A673 (cell line): ENCODE measurements around the gene SERINC3. TPM values are rescaled to one million over a fixed set of nuclear protein-coding genes. Genes with fewer than 3 reads are reported as not detected.

Source experiments
- BruUV-seq: library from RNA; stranded (reverse); fragments of 400-500 nt; replicated peaks from 2 replicates; lab custom pipeline; 2021; lab: Mats Ljungman, UMichigan
- CTCF ChIA-PET: fragments of 300-600 bp; sonication (Branson Sonifier 250); formaldehyde crosslinking; loops from one replicate; lab custom pipeline; 2022; ENCODE audit warnings: antibody characterized with exemption; lab: Charles Lee
- POLR2A ChIA-PET: fragments of 300-600 bp; sonication (Branson Sonifier 250); formaldehyde crosslinking; loops from one replicate; lab custom pipeline; 2022; ENCODE audit warnings: antibody characterized with exemption; ENCODE audit not compliant: low non-redundant PET; lab: Charles Lee
- DNase-seq: peaks from one replicate; pipeline ENCODE4 v3.0.0-alpha.2; 2015; ENCODE audit warnings: low spot score
- H3K27ac ChIP-seq: fragments of 200-600 bp; sonication (generic); 2 replicates; pipeline ENCODE4 v1.5.1; 2016; ENCODE audit warnings: mixed run types, low read depth, mild to moderate bottlenecking, mixed read lengths, antibody characterized with exemption, low read length; ENCODE audit not compliant: poor library complexity, severe bottlenecking
- H3K27me3 ChIP-seq: fragments of 200-600 bp; sonication (generic); replicated peaks from 2 replicates; pipeline ENCODE4 v1.6.1; 2017; ENCODE audit warnings: mixed run types, low read depth, mild to moderate bottlenecking, mixed read lengths, antibody characterized with exemption, low read length; ENCODE audit not compliant: insufficient read depth, poor library complexity
- H3K36me3 ChIP-seq: fragments of 200-600 bp; sonication (generic); 2 replicates; pipeline ENCODE4 v1.6.1; 2016; ENCODE audit warnings: mixed run types, mild to moderate bottlenecking, mixed read lengths, antibody characterized with exemption, low read length; ENCODE audit not compliant: insufficient read depth, poor library complexity, severe bottlenecking
- H3K4me1 ChIP-seq: fragments of 200-600 bp; sonication (generic); 2 replicates; pipeline ENCODE4 v1.6.1; 2017; ENCODE audit warnings: mixed run types, mild to moderate bottlenecking, mixed read lengths, antibody characterized with exemption, low read length; ENCODE audit not compliant: insufficient read depth, poor library complexity, severe bottlenecking
- H3K4me3 ChIP-seq: fragments of 200-600 bp; sonication (generic); 2 replicates; pipeline ENCODE4 v1.5.1; 2016; ENCODE audit warnings: low read depth, mixed run types, mild to moderate bottlenecking, mixed read lengths, low read length; ENCODE audit not compliant: poor library complexity, severe bottlenecking
- H3K9me3 ChIP-seq: fragments of 200-600 bp; sonication (generic); 2 replicates; pipeline ENCODE4 v1.6.1; 2016; ENCODE audit warnings: mixed run types, low read depth, mild to moderate bottlenecking, mixed read lengths, antibody characterized with exemption, low read length; ENCODE audit not compliant: poor library complexity, severe bottlenecking
- CTCF ChIP-seq: fragments of 300-800, 200-600 bp; sonication (generic); conservative IDR thresholded peaks from 2 replicates; pipeline ENCODE4 v1.5.1; 2017; ENCODE audit warnings: low read depth, mild to moderate bottlenecking, antibody characterized with exemption, low read length, moderate library complexity, mixed read lengths
- EZH2 ChIP-seq: fragments of 200-600 bp; sonication (generic); IDR thresholded peaks from 2 replicates; pipeline ENCODE4 v1.6.1; 2017; ENCODE audit warnings: borderline replicate concordance, low read depth, mild to moderate bottlenecking, mixed read lengths, antibody characterized with exemption, low read length; ENCODE audit not compliant: poor library complexity, severe bottlenecking
- intact Hi-C: fragments of 100-400 bp; cut with micrococcal nuclease; formaldehyde crosslinking; loops from one replicate; pipeline ENCODE4 v1.10.0; 2022; ENCODE audit not compliant: unreplicated experiment
- total RNA-seq: library from RNA; stranded (reverse); gene quantifications from 2 replicates; pipeline ENCODE4 v1.2.3, GENCODE V29; 2021

SERINC3 gene
- total RNA-seq, 1 experiment from 2014 or later: 50.5 TPM

- Histone ChIP-seq H3K36me3 (no peaks in the 10 kb centered on the region), H3K27ac (no peak overlapping the region), H3K4me1 (peaks cover 7% of the 10 kb centered on the region), H3K4me3 (no peak overlapping the region), H3K27me3 (no peaks in the 10 kb centered on the region), H3K9me3 (no peaks in the 10 kb centered on the region)
- no peak for DNase-seq
- ChIA-PET CTCF (no interaction called here), POLR2A (no interaction called here)
- no peak for TF ChIP-seq EZH2
- TF ChIP-seq CTCF: no peak
- BruUV-seq: no TSS peak
- intact Hi-C loops: no loop called here
These were observed 5.4 kb downstream of the SERINC3 start for GRCh38 chr20:44516491-44516890.

- no peaks in the 10 kb centered on the region for H3K4me1 ChIP-seq
- ChIA-PET POLR2A (no interaction called here), CTCF (no interaction called here)
- H3K36me3 ChIP-seq: peaks cover 3% of the 10 kb centered on the region
- TF ChIP-seq CTCF (no peak), EZH2 (no peak)
- H3K27ac ChIP-seq: no peak overlapping the region
- H3K9me3 ChIP-seq: no peaks in the 10 kb centered on the region
- no peak overlapping the region for H3K4me3 ChIP-seq
- no peaks in the 10 kb centered on the region for H3K27me3 ChIP-seq
- no peak for DNase-seq
- BruUV-seq: no TSS peak
- intact Hi-C loops: no loop called here
These were observed 8.0 kb downstream of the SERINC3 start for GRCh38 chr20:44513871-44514270.

GRCh38 chr20:44509762-44510161, 12.1 kb downstream of the SERINC3 start:
- intact Hi-C loops: no loop called here
- DNase-seq: no peak
- no TSS peak for BruUV-seq
- Histone ChIP-seq H3K9me3 (no peaks in the 10 kb centered on the region), H3K4me3 (no peak overlapping the region), H3K27me3 (no peaks in the 10 kb centered on the region), H3K27ac (no peak overlapping the region), H3K4me1 (no peaks in the 10 kb centered on the region), H3K36me3 (peaks cover 19% of the 10 kb centered on the region)
- TF ChIP-seq CTCF: no peak
- no peak for TF ChIP-seq EZH2
- CTCF ChIA-PET: no interaction called here
- POLR2A ChIA-PET: no interaction called here
